ENCODE results near the gene RGS12.

GRCh38 chr4:3335385-3335784 is 42.6 kb downstream of the RGS12 start:
- TF ChIP-seq EZH2 (IDR thresholded peaks at IDR 0.05; ENCODE audit: insufficient read depth, poor library complexity, severe bottlenecking) (no peak), EZH2phosphoT487 (IDR thresholded peaks at IDR 0.05; ENCODE audit: insufficient read depth, low read depth) (no peak)

Measured in GM23248 (cell line).